LoVo (cell line): Measurements from ENCODE around the gene SOX21.

Experiments used
- DNase-seq: peaks from one replicate; pipeline ENCODE4 v3.0.0-alpha.2; 2016; ENCODE audit warnings: low spot score

SOX21 gene

DNA sequence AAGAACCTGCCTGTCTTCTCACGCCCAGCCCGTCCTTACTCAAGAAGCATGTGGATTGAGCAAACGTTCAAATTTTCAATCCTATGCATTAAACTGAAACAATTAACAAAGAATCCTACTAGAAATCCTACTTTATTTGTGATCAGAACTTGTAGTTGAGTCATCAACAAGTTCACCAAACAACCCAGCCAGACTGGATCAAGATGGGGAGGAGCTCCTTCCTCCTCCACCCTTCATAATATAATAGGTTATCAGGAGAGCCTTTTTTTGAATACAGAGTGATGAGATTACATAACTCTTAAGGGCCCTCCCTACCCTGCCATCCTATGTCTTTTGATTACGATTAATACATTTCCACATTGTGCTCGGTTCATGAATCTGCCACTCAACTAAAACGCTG is 32.7 kb downstream of the SOX21 start:
- DNase-seq: no peak

DNA sequence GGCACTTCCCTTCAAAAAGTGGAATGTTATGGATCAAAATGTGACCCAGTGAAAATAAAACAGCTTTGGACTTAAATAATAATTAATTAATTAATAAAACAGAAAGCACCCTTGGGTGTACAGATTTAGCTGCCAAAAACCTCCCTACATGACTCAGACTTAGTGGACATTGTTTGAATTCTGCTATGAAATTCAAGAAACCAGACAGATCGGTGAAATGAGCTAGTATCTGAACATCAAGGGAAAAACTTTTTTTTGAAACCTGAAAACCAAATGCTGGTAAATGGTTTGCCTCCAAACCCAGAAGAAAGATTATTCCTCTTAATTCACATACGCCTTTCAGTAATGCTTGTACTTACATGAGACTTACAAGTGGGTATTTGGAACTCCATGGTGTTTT is 33.5 kb downstream of the SOX21 start:
- no peak for DNase-seq

DNA sequence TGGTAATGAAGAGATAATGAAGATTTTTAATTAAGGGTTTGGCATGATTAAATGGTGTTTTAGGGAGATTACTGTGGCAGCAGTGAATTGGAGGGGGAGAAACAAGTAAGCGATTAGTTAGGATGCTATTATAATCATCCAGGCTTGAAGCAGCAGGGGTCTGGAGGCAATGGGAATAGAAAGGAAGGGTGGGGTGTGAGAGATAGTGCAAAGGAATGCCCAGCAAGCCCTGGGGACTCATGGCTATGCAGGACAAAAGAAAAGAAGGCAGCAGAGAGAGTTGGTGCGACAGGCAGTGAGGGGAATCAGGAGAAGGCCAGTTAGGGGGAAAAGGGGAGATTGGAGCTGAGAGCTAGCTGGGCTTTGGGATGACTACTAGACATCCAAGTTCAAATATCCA is 34.5 kb downstream of the SOX21 start:
- no peak for DNase-seq

DNA sequence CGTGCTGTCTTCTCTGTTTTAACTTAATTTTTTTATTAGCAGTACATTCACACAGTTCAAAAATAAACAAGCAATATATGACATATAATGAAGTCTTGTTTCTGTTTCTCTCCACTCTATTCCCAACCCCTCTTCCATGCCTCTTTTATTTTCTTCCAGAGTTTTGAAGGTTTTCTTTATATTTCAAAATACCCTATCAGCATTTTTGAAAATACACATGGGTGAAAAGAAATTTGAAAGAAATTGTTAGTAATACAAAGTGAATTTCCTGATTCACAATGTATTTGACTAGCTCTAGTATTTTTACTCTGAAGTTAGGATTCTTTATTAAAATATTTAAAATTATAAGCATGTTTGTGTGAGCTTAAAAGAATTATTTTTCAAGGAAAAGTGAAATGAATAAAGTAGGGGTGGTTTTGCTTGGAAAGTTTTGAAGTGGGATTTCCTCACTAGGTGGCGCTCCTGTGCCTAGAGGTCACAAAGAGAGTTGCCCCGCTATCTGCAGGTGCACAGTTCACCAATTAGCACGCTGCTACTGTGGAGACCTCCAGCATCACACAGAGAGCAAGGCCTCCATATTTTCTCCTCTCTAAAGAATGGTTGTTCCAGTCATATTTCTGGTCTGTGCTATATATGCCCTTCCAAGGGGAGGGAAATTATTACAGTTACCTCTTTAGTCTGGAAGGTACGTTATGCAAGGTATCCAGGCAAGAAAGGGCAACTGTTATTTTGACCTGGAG is 37.6 kb downstream of the SOX21 start:
- peak; percentile 45 for DNase-seq

DNA sequence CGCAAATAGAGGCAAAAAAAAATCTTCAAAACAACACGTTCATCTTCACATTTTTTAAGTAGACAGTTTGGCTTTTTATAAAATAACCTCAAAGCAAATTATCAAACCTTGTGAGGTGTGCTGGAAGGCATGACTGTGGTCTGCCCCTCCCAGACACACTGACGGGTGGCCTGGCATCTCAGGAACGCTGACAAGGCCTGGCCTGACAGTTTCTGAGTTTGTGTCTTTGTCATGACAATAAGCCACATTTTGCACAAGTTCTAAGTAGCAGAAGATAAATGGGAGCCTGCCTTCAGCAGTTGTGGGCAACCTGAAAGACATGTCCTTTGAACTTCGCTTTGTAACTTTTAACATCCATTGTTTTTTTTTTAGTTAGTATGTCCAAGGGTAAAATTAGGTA is 38.5 kb downstream of the SOX21 start:
- DNase-seq: no peak

DNA sequence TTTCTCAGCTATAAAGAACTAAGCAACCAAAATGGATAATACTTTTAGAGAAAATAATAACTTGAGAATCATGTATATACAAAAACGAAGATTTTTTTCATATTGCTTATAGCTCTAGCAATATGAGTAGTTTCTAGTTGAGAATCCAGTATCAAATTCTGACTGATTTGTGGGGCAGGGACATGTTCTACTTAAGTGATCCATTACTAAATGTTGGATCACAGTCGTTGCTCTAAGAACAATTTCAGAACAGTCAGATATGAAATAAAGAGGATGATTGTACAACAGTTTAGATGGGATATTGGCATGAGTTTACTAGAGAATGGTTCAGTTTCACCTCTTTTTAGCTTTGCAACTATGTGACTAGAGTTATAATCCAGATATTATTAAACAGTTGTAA is 39.9 kb downstream of the SOX21 start:
- no peak for DNase-seq

DNA sequence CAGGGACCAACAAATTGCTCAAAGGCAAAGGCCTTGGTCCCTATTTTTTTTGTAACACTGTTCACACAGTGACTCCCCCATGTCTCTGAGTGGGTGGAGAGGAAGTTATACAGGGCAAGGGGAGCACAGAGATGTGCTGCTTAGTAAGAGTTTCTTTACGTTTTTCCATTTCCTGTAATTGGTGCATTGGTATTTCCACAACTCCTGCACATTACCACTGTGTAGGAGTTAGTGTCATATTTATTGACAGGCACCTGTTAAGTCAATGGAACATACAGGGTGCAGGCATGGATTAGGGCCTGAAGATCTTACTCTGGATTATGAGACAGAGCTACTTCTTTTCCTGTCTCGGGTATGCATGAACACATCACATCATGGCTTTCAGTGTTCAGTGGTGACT is 45.2 kb downstream of the SOX21 start:
- no peak for DNase-seq

DNA sequence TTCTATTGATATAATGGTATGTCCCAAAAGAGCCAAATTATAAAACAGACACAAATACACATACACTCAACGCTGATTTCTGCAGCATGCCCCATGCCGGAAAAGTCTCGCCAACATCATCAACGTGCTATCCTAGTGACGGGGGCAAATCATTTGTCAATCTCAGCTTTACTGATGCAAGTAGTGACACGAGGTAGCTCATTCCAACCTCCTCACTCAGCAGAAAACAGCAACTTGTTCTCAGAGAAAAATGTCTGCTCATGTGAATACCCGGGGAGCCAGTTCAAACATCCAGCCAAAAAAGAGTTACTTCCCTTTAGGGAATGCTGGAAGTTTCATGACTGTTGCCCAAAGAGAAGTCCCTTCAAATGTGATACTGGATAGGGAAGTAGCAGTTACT is 46.3 kb downstream of the SOX21 start:
- DNase-seq: no peak

DNA sequence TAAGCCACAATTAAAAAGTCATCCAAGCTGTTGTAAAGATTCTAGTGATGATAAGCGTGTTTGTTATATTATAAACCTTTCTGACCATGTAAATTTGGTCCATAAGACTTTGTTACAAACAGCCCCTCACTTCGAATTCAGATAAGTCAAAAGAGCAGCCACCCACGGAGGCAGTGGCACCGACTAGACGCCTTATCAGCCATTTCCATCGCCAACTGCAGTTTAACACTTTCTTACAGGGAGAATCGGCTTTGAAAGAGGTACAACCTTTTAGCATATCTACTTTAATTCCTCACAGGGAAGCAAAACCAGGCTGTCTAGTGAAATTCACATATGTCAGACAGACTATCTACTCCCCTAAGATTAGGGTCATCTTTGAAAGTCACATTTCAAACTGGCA is 47.5 kb downstream of the SOX21 start:
- DNase-seq: no peak

DNA sequence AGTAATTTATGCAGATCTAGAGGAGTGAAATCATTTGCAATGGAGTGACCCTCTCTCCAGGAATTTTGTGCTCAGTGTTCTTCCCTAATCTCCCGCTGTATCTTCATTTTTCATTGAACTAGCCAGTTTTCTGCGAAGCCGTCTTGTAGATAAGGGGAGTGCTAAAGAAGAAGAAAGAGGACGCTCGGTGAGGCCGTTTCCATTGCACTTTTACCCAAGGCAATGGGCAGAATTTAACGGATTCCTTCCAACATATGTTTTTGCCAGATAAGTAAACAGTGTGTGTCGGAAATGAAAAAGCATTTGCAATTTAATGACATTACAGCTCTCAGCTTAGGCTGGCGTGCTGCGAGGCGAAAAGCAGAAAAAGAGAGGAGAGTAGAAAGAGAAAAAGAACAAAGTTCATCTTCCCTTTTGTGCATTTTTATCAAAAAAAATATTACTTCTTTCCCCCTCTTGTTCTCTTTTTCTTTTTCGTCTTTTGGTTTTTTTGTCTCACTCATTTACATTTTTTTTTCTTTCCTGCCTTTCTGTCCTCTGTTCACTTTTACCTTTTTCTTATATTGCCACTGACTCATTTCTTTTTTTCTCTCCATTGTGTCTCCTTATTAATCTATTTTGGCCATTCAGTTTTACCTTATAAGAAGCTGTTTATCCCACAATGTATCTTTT is 49.9 kb downstream of the SOX21 start:
- DNase-seq: no peak

DNA sequence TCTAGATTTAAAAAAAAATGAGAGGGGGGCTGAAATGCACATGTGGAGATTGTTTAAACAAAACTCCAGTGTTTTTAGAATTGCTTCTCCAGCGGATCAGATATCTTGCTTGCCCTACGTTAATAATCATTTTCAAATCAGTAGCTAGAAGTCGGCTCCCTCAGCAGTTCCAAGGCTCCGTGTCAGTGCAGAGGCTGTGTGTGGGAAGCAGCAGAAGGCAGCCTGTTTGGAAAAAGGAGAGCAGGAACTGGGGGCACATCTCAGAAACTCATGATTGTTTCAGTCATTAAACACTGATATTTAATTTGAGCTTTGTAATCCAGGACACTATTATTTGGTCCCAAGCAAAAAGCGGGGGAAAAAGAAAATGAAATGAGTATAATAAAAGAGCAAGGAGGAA is 50.9 kb downstream of the SOX21 start:
- no peak for DNase-seq

DNA sequence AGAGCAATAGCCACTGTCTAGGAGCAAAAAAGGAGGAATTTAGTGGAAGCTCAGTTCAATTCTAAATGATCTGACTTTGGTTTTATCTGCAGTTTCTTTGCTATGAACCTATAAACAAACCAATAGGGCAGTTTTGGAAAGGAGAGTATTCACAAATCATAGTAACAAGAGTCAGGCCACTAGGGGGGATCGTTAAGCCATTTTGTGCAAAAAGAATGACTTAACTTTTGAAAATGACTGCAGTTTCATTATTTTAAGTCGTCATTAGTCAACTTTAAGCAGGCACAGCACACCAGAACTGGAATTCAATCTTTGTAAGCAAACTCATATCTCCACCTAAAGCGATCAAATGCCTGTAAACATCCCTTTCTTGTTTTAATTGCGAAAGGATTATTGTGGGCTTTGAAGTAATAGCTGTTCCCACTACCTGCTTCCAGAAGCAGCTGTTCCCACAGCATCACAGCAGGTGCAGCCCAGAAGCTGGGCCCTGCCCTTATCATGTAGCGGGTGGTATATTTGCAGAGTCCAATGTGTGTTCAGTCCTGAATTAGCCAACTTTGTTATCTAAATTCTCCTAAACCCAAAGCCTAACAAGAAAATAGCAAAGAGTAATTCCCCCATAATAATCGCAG is 51.5 kb downstream of the SOX21 start:
- DNase-seq: no peak
